Neural cell (in vitro differentiated cells): Measurements from ENCODE around the gene SAMD4A. TPM values are rescaled to one million over a fixed set of nuclear protein-coding genes. Genes with fewer than 3 reads are reported as not detected.

Source experiments
- H2AFZ ChIP-seq: fragments of 200-600, 300-800 bp; sonication (generic), shearing (Covaris generic); 2 replicates; pipeline ENCODE4 v1.6.0; 2014; ENCODE audit warnings: low read depth, mild to moderate bottlenecking, antibody characterized with exemption, low read length, moderate library complexity
- H3F3A ChIP-seq: fragments of 200-600 bp; shearing (Covaris generic); 2 replicates; pipeline ENCODE4 v1.6.1; 2016; ENCODE audit warnings: mild to moderate bottlenecking, moderate library complexity, mixed read lengths, antibody characterized with exemption, low read length; ENCODE audit not compliant: insufficient read depth, poor library complexity, severe bottlenecking
- H3K27ac ChIP-seq: fragments of 200-600, 300-800 bp; sonication (generic), shearing (Covaris generic); 2 replicates; pipeline ENCODE4 v1.5.1; 2014; ENCODE audit warnings: mild to moderate bottlenecking, low read length, moderate library complexity
- H3K27me3 ChIP-seq: fragments of 300-800, 200-600 bp; sonication (generic), shearing (Covaris generic); 2 replicates; pipeline ENCODE4 v1.6.0; 2014; ENCODE audit warnings: mild to moderate bottlenecking, low read depth, low read length, moderate library complexity; ENCODE audit not compliant: insufficient read depth
- H3K36me3 ChIP-seq: fragments of 300-800, 200-600 bp; sonication (generic), shearing (Covaris generic); 2 replicates; pipeline ENCODE4 v1.5.1; 2014; ENCODE audit warnings: mild to moderate bottlenecking, antibody characterized with exemption, low read length, moderate library complexity; ENCODE audit not compliant: insufficient read depth
- H3K4me2 ChIP-seq: fragments of 300-800, 200-600 bp; sonication (generic), shearing (Covaris generic); 2 replicates; pipeline ENCODE4 v1.6.0; 2014; ENCODE audit warnings: mild to moderate bottlenecking, low read length
- H3K4me3 ChIP-seq: fragments of 300-800, 200-600 bp; sonication (generic), shearing (Covaris generic); 2 replicates; pipeline ENCODE4 v1.5.1; 2014; ENCODE audit warnings: mild to moderate bottlenecking, low read length, moderate library complexity
- H3K79me2 ChIP-seq: fragments of 200-600 bp; shearing (Covaris generic); replicated peaks from 2 replicates; pipeline ENCODE4 v1.6.0; 2014; ENCODE audit warnings: mild to moderate bottlenecking, low read length, moderate library complexity; ENCODE audit not compliant: insufficient read depth
- H3K9ac ChIP-seq: fragments of 300-800, 200-600 bp; sonication (generic), shearing (Covaris generic); 2 replicates; pipeline ENCODE4 v1.6.1; 2016; ENCODE audit warnings: mild to moderate bottlenecking, low read length, mixed read lengths
- H3K9me2 ChIP-seq: fragments of 200-600 bp; shearing (Covaris generic); 2 replicates; pipeline ENCODE4 v1.6.1; 2016; ENCODE audit warnings: mild to moderate bottlenecking, low read length, mixed read lengths; ENCODE audit not compliant: insufficient read depth
- H3K9me3 ChIP-seq: fragments of 200-600, 300-800 bp; sonication (generic), shearing (Covaris generic); 2 replicates; pipeline ENCODE4 v1.6.1; 2016; ENCODE audit warnings: mild to moderate bottlenecking, mixed run types, low read length, moderate library complexity, mixed read lengths
- H4K20me1 ChIP-seq: fragments of 200-600 bp; shearing (Covaris generic); 2 replicates; pipeline ENCODE4 v1.6.1; 2016; ENCODE audit warnings: mild to moderate bottlenecking, mixed run types; ENCODE audit not compliant: insufficient read depth
- EP300 ChIP-seq: fragments of 450-650 bp; conservative IDR thresholded peaks from 2 replicates; pipeline ENCODE4 v1.6.1; 2014; ENCODE audit warnings: antibody characterized with exemption, mild to moderate bottlenecking, moderate library complexity; ENCODE audit not compliant: poor library complexity, severe bottlenecking
- EZH2 ChIP-seq: fragments of 200-600, 300-800 bp; shearing (Covaris generic), sonication (generic); IDR thresholded peaks from 2 replicates; pipeline ENCODE4 v1.6.1; 2014; ENCODE audit warnings: antibody characterized with exemption, low read length, borderline replicate concordance, mild to moderate bottlenecking; ENCODE audit not compliant: insufficient read depth, poor library complexity, severe bottlenecking
- MXI1 ChIP-seq: fragments of 450-650 bp; conservative IDR thresholded peaks from 2 replicates; pipeline ENCODE4 v1.6.1; 2014; ENCODE audit warnings: antibody characterized with exemption, mild to moderate bottlenecking; ENCODE audit not compliant: poor library complexity, severe bottlenecking
- POLR2AphosphoS5 ChIP-seq: IDR thresholded peaks from 2 replicates; pipeline ENCODE4 v1.6.1; 2012
- RAD21 ChIP-seq: fragments of 450-650 bp; conservative IDR thresholded peaks from 2 replicates; pipeline ENCODE4 v1.6.1; 2014; ENCODE audit warnings: antibody characterized with exemption, mild to moderate bottlenecking, moderate library complexity
- SMC3 ChIP-seq: fragments of 450-650 bp; conservative IDR thresholded peaks from 2 replicates; pipeline ENCODE4 v1.6.1; 2014; ENCODE audit warnings: antibody characterized with exemption, mild to moderate bottlenecking, moderate library complexity; ENCODE audit not compliant: poor library complexity
- TAF1 ChIP-seq: IDR thresholded peaks from 2 replicates; pipeline ENCODE4 v1.6.1; 2012; ENCODE audit warnings: low read depth
- polyA plus RNA-seq: library from polyadenylated mRNA; depleted of rRNA; stranded (reverse); fragments of >200 nt; gene quantifications from 2 replicates; pipeline ENCODE4 v1.2.3, GENCODE V29; 2014
- TF ChIP-seq, protein P1 (sequence below): IDR thresholded peaks from 2 replicates; pipeline ENCODE4 v1.6.1; 2012; ENCODE audit warnings: borderline replicate concordance
- TF ChIP-seq, protein P2 (sequence below): fragments of 450-650 bp; IDR thresholded peaks from 2 replicates; pipeline ENCODE4 v1.5.1; 2014; ENCODE audit warnings: antibody characterized with exemption, mild to moderate bottlenecking, moderate library complexity; ENCODE audit not compliant: poor library complexity, severe bottlenecking

SAMD4A gene
- polyA plus RNA-seq, 1 donor from 2014 or later: 1.0 TPM

DNA sequence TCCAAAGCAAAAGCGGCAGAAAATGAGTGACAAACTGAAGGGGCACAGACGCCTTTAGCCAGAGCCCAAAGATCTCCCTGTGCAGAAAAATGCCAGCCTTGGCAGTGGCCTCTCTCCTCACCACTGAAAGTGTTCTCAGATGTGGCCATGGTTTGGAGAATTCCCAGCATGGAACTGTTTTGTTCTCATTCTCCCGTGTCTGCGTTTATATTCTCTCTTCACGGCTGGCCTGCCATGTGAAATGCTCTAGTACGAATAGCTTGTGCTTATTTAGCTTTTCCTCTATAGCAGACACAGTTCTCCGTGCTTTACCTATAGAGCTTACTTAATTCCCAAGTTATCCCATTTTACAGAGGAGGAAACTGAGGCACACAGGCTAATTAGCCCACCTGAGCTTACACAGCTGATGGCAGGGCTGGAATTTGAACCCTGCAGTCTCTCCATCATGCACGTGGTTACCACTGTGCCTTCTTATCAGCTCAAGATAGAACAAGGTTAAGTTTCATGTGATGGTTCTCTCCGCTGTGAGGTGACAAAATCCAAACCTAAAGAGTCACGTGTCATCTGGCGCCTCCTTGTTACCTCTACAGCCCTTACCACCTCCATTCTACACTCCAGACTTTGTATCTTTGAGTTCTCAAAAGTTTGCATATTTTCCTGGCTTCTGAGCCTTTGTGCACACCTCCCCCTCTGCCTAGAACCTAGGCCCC lies 194.1 kb downstream of the SAMD4A start:
- H3F3A ChIP-seq: no peaks in the 10 kb centered on the region
- no peaks in the 10 kb centered on the region for H3K79me2 ChIP-seq
- no peaks in the 10 kb centered on the region for H3K27me3 ChIP-seq
- TF ChIP-seq, protein P1, sequence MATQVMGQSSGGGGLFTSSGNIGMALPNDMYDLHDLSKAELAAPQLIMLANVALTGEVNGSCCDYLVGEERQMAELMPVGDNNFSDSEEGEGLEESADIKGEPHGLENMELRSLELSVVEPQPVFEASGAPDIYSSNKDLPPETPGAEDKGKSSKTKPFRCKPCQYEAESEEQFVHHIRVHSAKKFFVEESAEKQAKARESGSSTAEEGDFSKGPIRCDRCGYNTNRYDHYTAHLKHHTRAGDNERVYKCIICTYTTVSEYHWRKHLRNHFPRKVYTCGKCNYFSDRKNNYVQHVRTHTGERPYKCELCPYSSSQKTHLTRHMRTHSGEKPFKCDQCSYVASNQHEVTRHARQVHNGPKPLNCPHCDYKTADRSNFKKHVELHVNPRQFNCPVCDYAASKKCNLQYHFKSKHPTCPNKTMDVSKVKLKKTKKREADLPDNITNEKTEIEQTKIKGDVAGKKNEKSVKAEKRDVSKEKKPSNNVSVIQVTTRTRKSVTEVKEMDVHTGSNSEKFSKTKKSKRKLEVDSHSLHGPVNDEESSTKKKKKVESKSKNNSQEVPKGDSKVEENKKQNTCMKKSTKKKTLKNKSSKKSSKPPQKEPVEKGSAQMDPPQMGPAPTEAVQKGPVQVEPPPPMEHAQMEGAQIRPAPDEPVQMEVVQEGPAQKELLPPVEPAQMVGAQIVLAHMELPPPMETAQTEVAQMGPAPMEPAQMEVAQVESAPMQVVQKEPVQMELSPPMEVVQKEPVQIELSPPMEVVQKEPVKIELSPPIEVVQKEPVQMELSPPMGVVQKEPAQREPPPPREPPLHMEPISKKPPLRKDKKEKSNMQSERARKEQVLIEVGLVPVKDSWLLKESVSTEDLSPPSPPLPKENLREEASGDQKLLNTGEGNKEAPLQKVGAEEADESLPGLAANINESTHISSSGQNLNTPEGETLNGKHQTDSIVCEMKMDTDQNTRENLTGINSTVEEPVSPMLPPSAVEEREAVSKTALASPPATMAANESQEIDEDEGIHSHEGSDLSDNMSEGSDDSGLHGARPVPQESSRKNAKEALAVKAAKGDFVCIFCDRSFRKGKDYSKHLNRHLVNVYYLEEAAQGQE: no peak
- TF ChIP-seq EP300 (no peak), RAD21 (no peak), SMC3 (no peak), TAF1 (no peak), POLR2AphosphoS5 (no peak), EZH2 (no peak), MXI1 (no peak)
- TF ChIP-seq, protein P2, sequence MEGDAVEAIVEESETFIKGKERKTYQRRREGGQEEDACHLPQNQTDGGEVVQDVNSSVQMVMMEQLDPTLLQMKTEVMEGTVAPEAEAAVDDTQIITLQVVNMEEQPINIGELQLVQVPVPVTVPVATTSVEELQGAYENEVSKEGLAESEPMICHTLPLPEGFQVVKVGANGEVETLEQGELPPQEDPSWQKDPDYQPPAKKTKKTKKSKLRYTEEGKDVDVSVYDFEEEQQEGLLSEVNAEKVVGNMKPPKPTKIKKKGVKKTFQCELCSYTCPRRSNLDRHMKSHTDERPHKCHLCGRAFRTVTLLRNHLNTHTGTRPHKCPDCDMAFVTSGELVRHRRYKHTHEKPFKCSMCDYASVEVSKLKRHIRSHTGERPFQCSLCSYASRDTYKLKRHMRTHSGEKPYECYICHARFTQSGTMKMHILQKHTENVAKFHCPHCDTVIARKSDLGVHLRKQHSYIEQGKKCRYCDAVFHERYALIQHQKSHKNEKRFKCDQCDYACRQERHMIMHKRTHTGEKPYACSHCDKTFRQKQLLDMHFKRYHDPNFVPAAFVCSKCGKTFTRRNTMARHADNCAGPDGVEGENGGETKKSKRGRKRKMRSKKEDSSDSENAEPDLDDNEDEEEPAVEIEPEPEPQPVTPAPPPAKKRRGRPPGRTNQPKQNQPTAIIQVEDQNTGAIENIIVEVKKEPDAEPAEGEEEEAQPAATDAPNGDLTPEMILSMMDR: no peak
- no peak overlapping the region for H3K27ac ChIP-seq
- no peak overlapping the region for H3K9ac ChIP-seq
- H3K4me3 ChIP-seq: no peak overlapping the region
- no peak overlapping the region for H2AFZ ChIP-seq
- no peaks in the 10 kb centered on the region for H3K9me3 ChIP-seq
- H3K36me3 ChIP-seq: no peaks in the 10 kb centered on the region
- H3K9me2 ChIP-seq: no peaks in the 10 kb centered on the region
- no peaks in the 10 kb centered on the region for H4K20me1 ChIP-seq
- no peak overlapping the region for H3K4me2 ChIP-seq

DNA sequence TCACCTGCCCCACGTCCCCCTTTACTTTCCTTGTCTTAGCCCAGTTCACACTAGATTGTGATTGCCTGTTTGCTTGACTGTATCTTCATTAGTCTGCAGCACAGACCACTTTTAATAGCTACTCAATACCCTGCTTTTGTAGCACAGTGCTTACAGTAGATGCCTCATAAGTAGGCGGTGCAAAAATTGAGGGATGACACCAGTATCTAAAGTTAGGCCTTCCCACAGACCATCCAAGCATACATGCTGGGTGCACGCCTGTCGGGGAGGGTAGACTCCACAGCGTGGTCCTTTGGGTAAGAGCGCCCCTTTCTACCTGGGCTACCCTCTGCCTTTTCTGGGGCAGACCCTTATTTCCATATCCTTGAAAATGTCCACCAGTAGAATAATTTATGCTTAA lies 194.9 kb downstream of the SAMD4A start:
- Histone ChIP-seq H3K79me2 (no peaks in the 10 kb centered on the region), H3F3A (no peaks in the 10 kb centered on the region), H3K4me3 (no peak overlapping the region), H3K36me3 (no peaks in the 10 kb centered on the region), H3K9me2 (no peaks in the 10 kb centered on the region), H3K4me2 (no peak overlapping the region), H3K9me3 (no peaks in the 10 kb centered on the region), H3K27ac (no peak overlapping the region), H4K20me1 (no peaks in the 10 kb centered on the region), H2AFZ (no peak overlapping the region), H3K9ac (no peak overlapping the region), H3K27me3 (no peaks in the 10 kb centered on the region)
- TF ChIP-seq EZH2 (no peak), EP300 (no peak), TAF1 (no peak)

DNA sequence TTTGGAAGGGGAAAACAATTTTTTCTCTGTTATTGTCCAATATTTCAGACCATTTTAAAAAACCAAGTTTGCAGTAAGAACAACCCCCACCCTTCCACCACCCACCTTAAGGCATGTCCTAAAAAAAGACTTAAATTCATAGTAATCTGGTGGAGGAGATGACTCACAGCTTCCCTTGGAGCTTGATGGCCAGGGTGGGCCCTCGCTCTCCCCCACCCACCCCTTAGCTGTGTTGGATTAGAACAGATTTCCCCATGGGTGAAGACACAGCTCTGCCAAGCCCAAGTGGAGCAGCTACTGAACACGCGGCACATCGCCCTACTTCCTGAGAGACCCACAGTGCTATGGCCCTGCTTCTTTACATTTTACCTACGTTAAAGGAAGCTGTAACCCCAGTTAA lies 195.4 kb downstream of the SAMD4A start:
- H4K20me1 ChIP-seq: no peaks in the 10 kb centered on the region
- no peak overlapping the region for H3K27ac ChIP-seq
- no peak overlapping the region for H3K9ac ChIP-seq
- no peaks in the 10 kb centered on the region for H3K9me2 ChIP-seq
- H2AFZ ChIP-seq: no peak overlapping the region
- no peak for TF ChIP-seq RAD21
- no peak for TF ChIP-seq TAF1
- no peak for TF ChIP-seq EZH2
- TF ChIP-seq, protein P1: no peak
- TF ChIP-seq SMC3: no peak
- no peak for TF ChIP-seq POLR2AphosphoS5
- TF ChIP-seq, protein P2: no peak
- H3K9me3 ChIP-seq: no peaks in the 10 kb centered on the region
- no peak overlapping the region for H3K4me3 ChIP-seq
- H3K36me3 ChIP-seq: no peaks in the 10 kb centered on the region
- H3K27me3 ChIP-seq: no peaks in the 10 kb centered on the region
- H3K79me2 ChIP-seq: no peaks in the 10 kb centered on the region
- no peaks in the 10 kb centered on the region for H3F3A ChIP-seq
- no peak overlapping the region for H3K4me2 ChIP-seq
